ENCODE data around the gene REEP2.
A peak's percentile ranks its signal among the peaks of the same experiment; 100 is the strongest.

The REEP2 gene

DNA sequence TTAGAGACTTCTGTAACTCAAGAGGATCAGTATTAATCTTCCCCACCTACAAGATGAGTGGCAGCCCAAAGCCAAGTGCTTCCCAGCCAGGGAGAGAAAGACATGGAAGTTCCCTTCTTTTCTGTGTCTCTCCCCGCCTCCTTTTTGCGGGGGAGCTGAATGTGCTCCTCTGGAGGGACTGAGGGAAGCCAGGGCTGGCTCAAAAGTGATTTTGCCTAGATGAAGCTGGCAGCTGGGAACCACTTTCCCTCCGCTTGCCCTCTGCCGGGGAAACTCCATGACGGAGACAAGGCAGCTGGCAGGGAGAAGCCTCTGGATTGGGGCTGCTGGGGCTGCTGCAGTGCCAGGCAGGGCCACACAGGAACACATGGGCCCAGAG, 50.8 kb downstream of the REEP2 start:
- WGBS = 88% methylated on average over 5 of the region's 5 CpGs
- H2BK120ac ChIP-seq (ENCODE audit: low read depth, low read length) = no peak overlapping the region
- no peak overlapping the region for H2BK15ac ChIP-seq (ENCODE audit: low read depth, poor library complexity, severe bottlenecking)
- H3K4me2 ChIP-seq (ENCODE audit: low read length, poor library complexity, severe bottlenecking) = no peak overlapping the region
- no peak overlapping the region for H4K91ac ChIP-seq (ENCODE audit: low read length)
- H3K9ac ChIP-seq (ENCODE audit: low read length) = no peak overlapping the region
- no peaks in the 10 kb centered on the region for H3K79me1 ChIP-seq (replicated peaks; ENCODE audit: low read length, poor library complexity, severe bottlenecking)
- peaks cover 20% of the 10 kb centered on the region for H3K4me1 ChIP-seq (ENCODE audit: control insufficient read depth, insufficient read depth, low read depth, low read length)
- no peak overlapping the region for H3K14ac ChIP-seq (ENCODE audit: low read length in 2 of 2)
- H4K8ac ChIP-seq (ENCODE audit: low read length) = no peak overlapping the region
- no peak overlapping the region for H3K18ac ChIP-seq (ENCODE audit: low read depth in 1 of 2, low read length in 2 of 2)
- no peak overlapping the region for H2AFZ ChIP-seq (ENCODE audit: low read depth, low read length)
- H3K27me3 ChIP-seq (ENCODE audit: control insufficient read depth in 1 of 2, insufficient read depth in 1 of 2, low read length in 2 of 2) = peaks cover 22 to 36% of the 10 kb centered on the region in 2 experiments
- no peak overlapping the region for H2BK5ac ChIP-seq (ENCODE audit: low read depth, low read length, poor library complexity, severe bottlenecking)
- DNase-seq = no peak
- H3K36me3 ChIP-seq (ENCODE audit: control insufficient read depth in 1 of 2, insufficient read depth in 2 of 2, low read depth in 1 of 2, low read length in 2 of 2) = no peaks in the 10 kb centered on the region
- no peak overlapping the region for H3K27ac ChIP-seq (ENCODE audit: low read length, poor library complexity, severe bottlenecking)
- no peak overlapping the region for H2AK5ac ChIP-seq (ENCODE audit: low read length, severe bottlenecking)
- no peak overlapping the region for H3K4me3 ChIP-seq (ENCODE audit: insufficient read depth in 1 of 2, low read depth in 1 of 2, low read length in 2 of 2)
- no peaks in the 10 kb centered on the region for H3K9me3 ChIP-seq (ENCODE audit: control insufficient read depth, low read length)
- no peak overlapping the region for H3K4ac ChIP-seq (ENCODE audit: low read depth in 1 of 2, low read length in 2 of 2)
- H2BK12ac ChIP-seq (ENCODE audit: low read length in 2 of 2) = no peak overlapping the region
- no peak overlapping the region for H3K23ac ChIP-seq (ENCODE audit: low read length in 2 of 2)

DNA sequence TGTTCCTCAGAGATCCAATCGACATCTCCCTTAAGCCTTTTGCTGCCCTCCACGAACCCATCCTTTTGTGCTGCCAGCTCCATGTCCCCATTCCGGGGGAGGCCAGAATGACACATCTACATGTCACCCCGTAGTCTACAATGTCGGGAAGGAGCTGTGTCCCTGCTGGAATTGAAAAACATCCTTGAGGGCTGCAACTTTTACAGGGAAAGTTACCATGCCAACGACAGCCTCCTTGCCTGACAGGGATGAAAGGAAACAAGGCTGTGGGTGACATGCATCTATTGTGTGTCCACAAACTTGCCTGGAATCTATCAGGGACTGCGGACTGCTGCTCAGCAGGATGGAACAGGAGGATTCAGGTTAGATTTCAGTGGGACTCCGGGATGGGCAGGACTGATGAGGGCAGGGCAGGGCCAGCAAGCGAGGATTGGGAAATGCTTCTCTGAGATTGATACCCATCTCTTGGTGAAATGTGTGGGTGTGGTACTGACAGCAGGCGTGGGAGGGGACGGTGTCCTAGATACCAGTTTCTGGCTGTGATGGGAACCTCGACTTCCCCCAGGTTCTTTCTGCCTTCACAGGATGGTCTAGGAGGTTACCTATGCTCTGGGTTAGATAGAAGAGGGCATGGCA, 51.9 kb downstream of the REEP2 start:
- Histone ChIP-seq H3K9ac (ENCODE audit: low read length) (no peak overlapping the region), H2AFZ (ENCODE audit: low read depth, low read length) (no peak overlapping the region), H4K91ac (ENCODE audit: low read length) (no peak overlapping the region), H3K14ac (ENCODE audit: low read length in 2 of 2) (no peak overlapping the region), H4K8ac (ENCODE audit: low read length) (no peak overlapping the region), H3K79me1 (replicated peaks; ENCODE audit: low read length, poor library complexity, severe bottlenecking) (no peaks in the 10 kb centered on the region), H2BK5ac (ENCODE audit: low read depth, low read length, poor library complexity, severe bottlenecking) (no peak overlapping the region), H2BK12ac (ENCODE audit: low read length in 2 of 2) (no peak overlapping the region), H3K4me2 (ENCODE audit: low read length, poor library complexity, severe bottlenecking) (no peak overlapping the region), H3K9me3 (ENCODE audit: control insufficient read depth, low read length) (no peaks in the 10 kb centered on the region), H2BK120ac (ENCODE audit: low read depth, low read length) (no peak overlapping the region), H3K4me1 (ENCODE audit: control insufficient read depth, insufficient read depth, low read depth, low read length) (peaks cover 20% of the 10 kb centered on the region), H3K27ac (ENCODE audit: low read length, poor library complexity, severe bottlenecking) (no peak overlapping the region), H2AK5ac (ENCODE audit: low read length, severe bottlenecking) (no peak overlapping the region), H3K18ac (ENCODE audit: low read depth in 1 of 2, low read length in 2 of 2) (no peak overlapping the region), H3K27me3 (ENCODE audit: control insufficient read depth in 1 of 2, insufficient read depth in 1 of 2, low read length in 2 of 2) (peaks cover 22 to 36% of the 10 kb centered on the region in 2 experiments), H3K23ac (ENCODE audit: low read length in 2 of 2) (no peak overlapping the region), H3K4ac (ENCODE audit: low read depth in 1 of 2, low read length in 2 of 2) (no peak overlapping the region), H3K36me3 (ENCODE audit: control insufficient read depth in 1 of 2, insufficient read depth in 2 of 2, low read depth in 1 of 2, low read length in 2 of 2) (no peaks in the 10 kb centered on the region), H2BK15ac (ENCODE audit: low read depth, poor library complexity, severe bottlenecking) (no peak overlapping the region), H3K4me3 (ENCODE audit: insufficient read depth in 1 of 2, low read depth in 1 of 2, low read length in 2 of 2) (no peak overlapping the region)
- WGBS = 93% methylated on average over 12 of the region's 12 CpGs
- no peak for DNase-seq

DNA sequence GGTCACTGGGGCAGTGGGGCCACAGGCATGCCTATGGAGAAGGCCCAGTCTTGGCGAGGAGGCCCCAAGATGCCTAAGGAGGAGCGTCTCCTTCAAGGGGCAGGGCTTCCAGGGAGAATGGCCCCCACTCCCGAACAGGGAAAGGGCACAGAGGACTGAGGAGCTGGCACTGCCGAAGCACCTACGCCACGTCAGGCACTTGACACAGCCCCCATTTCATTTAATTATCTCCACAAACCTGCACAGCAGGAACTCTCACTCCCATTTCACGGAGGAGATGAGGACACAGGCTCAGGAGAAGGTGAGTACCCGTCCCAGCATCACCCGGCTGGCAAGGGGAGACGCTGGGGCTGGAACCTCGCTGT, 52.4 kb downstream of the REEP2 start:
- Histone ChIP-seq H2BK120ac (ENCODE audit: low read depth, low read length) (no peak overlapping the region), H2BK15ac (ENCODE audit: low read depth, poor library complexity, severe bottlenecking) (peak overlapping the region; percentile 30), H2BK12ac (ENCODE audit: low read length in 2 of 2) (peak overlapping the region in 1 of 2 experiments; percentile 63), H2AK5ac (ENCODE audit: low read length, severe bottlenecking) (no peak overlapping the region), H3K4me2 (ENCODE audit: low read length, poor library complexity, severe bottlenecking) (peak overlapping the region; percentile 98), H3K4ac (ENCODE audit: low read depth in 1 of 2, low read length in 2 of 2) (peak overlapping the region in 1 of 2 experiments; percentile 13), H3K9ac (ENCODE audit: low read length) (peak overlapping the region; percentile 59), H2BK5ac (ENCODE audit: low read depth, low read length, poor library complexity, severe bottlenecking) (no peak overlapping the region), H3K79me1 (replicated peaks; ENCODE audit: low read length, poor library complexity, severe bottlenecking) (no peaks in the 10 kb centered on the region), H4K91ac (ENCODE audit: low read length) (peak overlapping the region; percentile 87), H3K27ac (ENCODE audit: low read length, poor library complexity, severe bottlenecking) (no peak overlapping the region), H3K4me3 (ENCODE audit: insufficient read depth in 1 of 2, low read depth in 1 of 2, low read length in 2 of 2) (peak overlapping the region in 1 of 2 experiments; percentile 74), H3K14ac (ENCODE audit: low read length in 2 of 2) (no peak overlapping the region), H2AFZ (ENCODE audit: low read depth, low read length) (peak overlapping the region; percentile 79), H4K8ac (ENCODE audit: low read length) (peak overlapping the region; percentile 92), H3K9me3 (ENCODE audit: control insufficient read depth, low read length) (no peaks in the 10 kb centered on the region), H3K4me1 (ENCODE audit: control insufficient read depth, insufficient read depth, low read depth, low read length) (peaks cover 20% of the 10 kb centered on the region), H3K36me3 (ENCODE audit: control insufficient read depth in 1 of 2, insufficient read depth in 2 of 2, low read depth in 1 of 2, low read length in 2 of 2) (no peaks in the 10 kb centered on the region), H3K23ac (ENCODE audit: low read length in 2 of 2) (no peak overlapping the region), H3K18ac (ENCODE audit: low read depth in 1 of 2, low read length in 2 of 2) (peak overlapping the region; percentile 80 to 85), H3K27me3 (ENCODE audit: control insufficient read depth in 1 of 2, insufficient read depth in 1 of 2, low read length in 2 of 2) (peaks cover 22 to 36% of the 10 kb centered on the region in 2 experiments)
- 58% methylated on average over 11 of the region's 11 CpGs for WGBS
- no peak for DNase-seq

DNA sequence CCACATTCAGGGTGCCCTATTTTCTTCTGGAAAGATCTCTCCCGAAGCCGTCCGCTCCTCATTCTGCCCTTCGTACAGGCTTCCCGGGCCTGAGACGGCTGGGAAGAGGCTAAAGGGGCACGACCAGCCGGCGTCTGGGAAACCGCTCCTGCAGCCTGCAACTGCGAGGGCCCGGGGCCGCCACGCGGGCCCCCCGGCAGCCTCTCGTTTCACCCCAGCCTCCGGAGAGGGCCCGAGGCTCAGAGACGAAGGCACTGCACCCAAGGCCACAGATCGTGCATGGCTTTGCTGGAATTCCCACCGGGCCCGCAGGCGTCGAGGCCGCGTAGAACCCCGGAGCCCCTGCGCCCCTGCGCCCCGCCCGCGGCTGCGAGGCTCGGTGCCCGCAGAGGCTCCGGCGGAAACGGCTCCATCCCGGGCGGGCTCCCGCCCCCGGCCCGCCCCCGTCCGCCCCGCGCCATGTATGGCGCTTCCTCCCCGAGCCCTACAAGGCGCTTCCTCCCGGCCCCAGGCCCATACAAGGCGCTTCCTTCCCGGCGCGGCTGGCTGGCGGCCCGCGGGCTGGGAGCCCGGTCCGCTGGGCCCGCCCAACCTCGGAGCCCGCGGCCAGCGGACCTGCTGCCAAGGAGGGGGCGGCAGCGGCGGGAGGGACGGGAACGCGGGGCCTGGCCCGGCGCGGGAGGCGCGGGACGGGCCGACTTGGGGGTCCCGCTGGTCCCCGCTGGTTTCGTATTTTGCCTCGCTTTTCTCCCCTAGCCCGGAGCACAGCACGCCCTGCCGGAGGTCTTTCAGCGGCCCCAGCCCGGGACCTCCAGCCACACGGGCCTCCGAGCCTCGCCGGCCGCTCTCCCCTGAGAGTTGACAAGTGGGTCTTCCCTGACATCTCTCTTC, 53.1 kb downstream of the REEP2 start:
- peak overlapping the region; percentile 87 for H4K91ac ChIP-seq (ENCODE audit: low read length)
- H3K4ac ChIP-seq (ENCODE audit: low read depth in 1 of 2, low read length in 2 of 2) = peak overlapping the region; percentile 13 to 72
- peak overlapping the region; percentile 98 for H3K4me2 ChIP-seq (ENCODE audit: low read length, poor library complexity, severe bottlenecking)
- no peaks in the 10 kb centered on the region for H3K36me3 ChIP-seq (ENCODE audit: control insufficient read depth in 1 of 2, insufficient read depth in 2 of 2, low read depth in 1 of 2, low read length in 2 of 2)
- H3K4me3 ChIP-seq (ENCODE audit: insufficient read depth in 1 of 2, low read depth in 1 of 2, low read length in 2 of 2) = peak overlapping the region; percentile 60 to 74
- no peak overlapping the region for H3K14ac ChIP-seq (ENCODE audit: low read length in 2 of 2)
- peak overlapping the region in 1 of 2 experiments; percentile 73 for H2BK12ac ChIP-seq (ENCODE audit: low read length in 2 of 2)
- peak overlapping the region; percentile 92 for H4K8ac ChIP-seq (ENCODE audit: low read length)
- no peaks in the 10 kb centered on the region for H3K9me3 ChIP-seq (ENCODE audit: control insufficient read depth, low read length)
- DNase-seq = peak; percentile 92
- H2AK5ac ChIP-seq (ENCODE audit: low read length, severe bottlenecking) = no peak overlapping the region
- H2BK5ac ChIP-seq (ENCODE audit: low read depth, low read length, poor library complexity, severe bottlenecking) = no peak overlapping the region
- peak overlapping the region in 1 of 2 experiments; percentile 84 for H3K23ac ChIP-seq (ENCODE audit: low read length in 2 of 2)
- H3K27me3 ChIP-seq (ENCODE audit: control insufficient read depth in 1 of 2, insufficient read depth in 1 of 2, low read length in 2 of 2) = peaks cover 22 to 36% of the 10 kb centered on the region in 2 experiments
- WGBS = 6% methylated on average over 68 of the region's 93 CpGs
- H3K18ac ChIP-seq (ENCODE audit: low read depth in 1 of 2, low read length in 2 of 2) = peak overlapping the region; percentile 80 to 87
- peak overlapping the region; percentile 79 for H2AFZ ChIP-seq (ENCODE audit: low read depth, low read length)
- H3K9ac ChIP-seq (ENCODE audit: low read length) = peak overlapping the region; percentile 83
- H3K79me1 ChIP-seq (replicated peaks; ENCODE audit: low read length, poor library complexity, severe bottlenecking) = no peaks in the 10 kb centered on the region
- no peak overlapping the region for H3K27ac ChIP-seq (ENCODE audit: low read length, poor library complexity, severe bottlenecking)
- H2BK120ac ChIP-seq (ENCODE audit: low read depth, low read length) = peak overlapping the region; percentile 81
- peak overlapping the region; percentile 93 for H2BK15ac ChIP-seq (ENCODE audit: low read depth, poor library complexity, severe bottlenecking)
- peaks cover 20% of the 10 kb centered on the region for H3K4me1 ChIP-seq (ENCODE audit: control insufficient read depth, insufficient read depth, low read depth, low read length)

Measured in mesenchymal stem cell (in vitro differentiated cells and primary cell).